Smooth muscle cell (in vitro differentiated cells): ENCODE measurements around the gene RDH13. TPM values are rescaled to one million over a fixed set of nuclear protein-coding genes. Genes with fewer than 3 reads are reported as not detected.
A peak's percentile ranks its signal among the peaks of the same experiment; 100 is the strongest.

ENCODE experiments used
- DNase-seq: peaks from one replicate; lab custom pipeline; 2025; ENCODE audit not compliant: unreplicated experiment; lab: John Stamatoyannopoulos, UW
- H2AFZ ChIP-seq: fragments of 200-600 bp; sonication (generic); 2 replicates; pipeline ENCODE4 v1.6.0; 2016; ENCODE audit warnings: antibody characterized with exemption, low read depth, mild to moderate bottlenecking
- H3F3A ChIP-seq: fragments of 200-600 bp; sonication (generic); 2 replicates; pipeline ENCODE4 v1.6.0; 2017; ENCODE audit warnings: antibody characterized with exemption, low read depth
- H3K27ac ChIP-seq: fragments of 200-600 bp; sonication (generic); 2 replicates; pipeline ENCODE4 v1.5.1; 2016; ENCODE audit warnings: low read depth, mild to moderate bottlenecking
- H3K27me3 ChIP-seq: fragments of 200-600 bp; sonication (generic); 2 replicates; pipeline ENCODE4 v1.6.1; 2016; ENCODE audit warnings: low read depth, mild to moderate bottlenecking
- H3K36me3 ChIP-seq: fragments of 200-600 bp; sonication (generic); 2 replicates; pipeline ENCODE4 v1.5.1; 2016; ENCODE audit warnings: low read depth
- H3K4me1 ChIP-seq: fragments of 200-600 bp; sonication (generic); 2 replicates; pipeline ENCODE4 v1.5.1; 2016; ENCODE audit warnings: low read depth
- H3K4me2 ChIP-seq: fragments of 200-600 bp; sonication (generic); 2 replicates; pipeline ENCODE4 v1.6.0; 2016; ENCODE audit warnings: mild to moderate bottlenecking
- H3K4me3 ChIP-seq: fragments of 200-600 bp; sonication (generic); 2 replicates; pipeline ENCODE4 v1.5.1; 2016; ENCODE audit warnings: mild to moderate bottlenecking
- H3K79me2 ChIP-seq: fragments of 200-600 bp; sonication (generic); 2 replicates; pipeline ENCODE4 v1.6.0; 2016; ENCODE audit warnings: low read depth, mild to moderate bottlenecking
- H3K9ac ChIP-seq: fragments of 200-600 bp; sonication (generic); 2 replicates; pipeline ENCODE4 v1.6.0; 2016; ENCODE audit warnings: low read depth
- H3K9me3 ChIP-seq: fragments of 200-600 bp; sonication (generic); replicated peaks from 2 replicates; pipeline ENCODE4 v1.5.1; 2016; ENCODE audit warnings: low read depth
- H4K20me1 ChIP-seq: fragments of 200-600 bp; sonication (generic); 2 replicates; pipeline ENCODE4 v1.6.0; 2016; ENCODE audit warnings: low read depth
- CTCF ChIP-seq: fragments of 200-600 bp; sonication (generic); IDR thresholded peaks from 2 replicates; pipeline ENCODE4 v1.5.1; 2017; ENCODE audit warnings: borderline replicate concordance, mild to moderate bottlenecking, antibody characterized with exemption; ENCODE audit not compliant: insufficient read depth, poor library complexity, severe bottlenecking
- WGBS: methylation state at CpG from one replicate; pipeline ENCODE4 v1.1.7; 2016; ENCODE audit warnings: low lambda C conversion rate; 5-methylcytosine and 5-hydroxymethylcytosine counted together
- polyA plus RNA-seq: library from polyadenylated mRNA; unstranded; fragments of >200 nt; fragmentation: Nextera tagmentation; extraction: Ambion mirVana; gene quantifications from 2 replicates; pipeline ENCODE4 v1.2.1, GENCODE V29; 2016
- total RNA-seq: library from RNA; depleted of rRNA; stranded (reverse); fragments of >200 nt; gene quantifications from 2 replicates; pipeline ENCODE4 v1.2.3, GENCODE V29; 2014

The RDH13 gene
- total and polyA plus RNA-seq, 2 experiments from 2014 or later: 9.1 to 13.5 TPM

- no peak for DNase-seq
- no peak overlapping the region for H2AFZ ChIP-seq
Measured at GRCh38 chr19:55087542-55087901, 24.6 kb upstream of the RDH13 start.

GRCh38 chr19:55086730-55087541 lies 24.0 kb upstream of the RDH13 start:
- Histone ChIP-seq H2AFZ (no peak overlapping the region), H3K27me3 (peaks cover 33% of the 10 kb centered on the region), H3K79me2 (no peaks in the 10 kb centered on the region), H3K9ac (no peak overlapping the region), H3K4me2 (peak overlapping the region; percentile 94), H3K36me3 (no peaks in the 10 kb centered on the region), H3K9me3 (no peaks in the 10 kb centered on the region), H3K27ac (no peak overlapping the region), H3K4me1 (peaks cover 8% of the 10 kb centered on the region), H3K4me3 (peak overlapping the region; percentile 55), H3F3A (peaks cover 6% of the 10 kb centered on the region), H4K20me1 (peaks cover 29% of the 10 kb centered on the region)
- WGBS: 3% methylated on average over 73 of the region's 74 CpGs
- peak; percentile 82 for DNase-seq
- TF ChIP-seq CTCF: no peak

More at GRCh38 chr19:55087542-55087901, 24.6 kb upstream of the RDH13 start:
- no peaks in the 10 kb centered on the region for H3K9me3 ChIP-seq
- H3K27me3 ChIP-seq: peaks cover 27% of the 10 kb centered on the region
- peaks cover 29% of the 10 kb centered on the region for H4K20me1 ChIP-seq
- H3K36me3 ChIP-seq: no peaks in the 10 kb centered on the region
- H3F3A ChIP-seq: peaks cover 6% of the 10 kb centered on the region
- peak overlapping the region; percentile 55 for H3K4me3 ChIP-seq
- H3K4me1 ChIP-seq: peaks cover 8% of the 10 kb centered on the region
- no peak for TF ChIP-seq CTCF
- 24% methylated on average over 17 of the region's 17 CpGs for WGBS
- H3K9ac ChIP-seq: no peak overlapping the region
- no peaks in the 10 kb centered on the region for H3K79me2 ChIP-seq
- H3K4me2 ChIP-seq: peak overlapping the region; percentile 94
- no peak overlapping the region for H3K27ac ChIP-seq

GRCh38 chr19:55085923-55086715 lies 23.2 kb upstream of the RDH13 start:
- 31% methylated on average over 33 of the region's 35 CpGs for WGBS
- Histone ChIP-seq H3K79me2 (no peaks in the 10 kb centered on the region), H3K4me2 (peak overlapping the region; percentile 94), H3K4me1 (peaks cover 8% of the 10 kb centered on the region), H3K27me3 (peaks cover 42% of the 10 kb centered on the region), H3F3A (peaks cover 6% of the 10 kb centered on the region), H3K9ac (no peak overlapping the region), H3K36me3 (no peaks in the 10 kb centered on the region), H2AFZ (no peak overlapping the region), H4K20me1 (peaks cover 29% of the 10 kb centered on the region), H3K9me3 (no peaks in the 10 kb centered on the region), H3K27ac (no peak overlapping the region), H3K4me3 (peak overlapping the region; percentile 55)
- DNase-seq: no peak
- TF ChIP-seq CTCF: no peak
